ENCODE data around the gene GRIP2.

GRIP2 gene
- total RNA-seq, result 0 to 0.09 reads per million in 2 donors

GRCh38 chr3:14539742-14540491 lies at the start of gene GRIP2:
GRIP2 (minus strand) TSS chr3:14540342; CDS start chr3:14540308, 34 bp downstream.
- DNase-seq, result no peak

- no peak for DNase-seq
Observed at GRCh38 chr3:14588425-14589112, 48.4 kb upstream of the GRIP2 start.

- DNase-seq, result no peak
Observed at GRCh38 chr3:14587740-14588360, 47.7 kb upstream of the GRIP2 start.

- no peak for DNase-seq
Observed at GRCh38 chr3:14586611-14587010, 46.5 kb upstream of the GRIP2 start.

- DNase-seq, result no peak
Observed at GRCh38 chr3:14583548-14584091, 43.5 kb upstream of the GRIP2 start.

GRCh38 chr3:14582045-14582410 lies 41.9 kb upstream of the GRIP2 start:
- no peak for DNase-seq

GRCh38 chr3:14581334-14582044 lies 41.3 kb upstream of the GRIP2 start:
- no peak for DNase-seq

GRCh38 chr3:14577897-14578296 lies 37.8 kb upstream of the GRIP2 start:
- no peak for DNase-seq

GRCh38 chr3:14576163-14576562 lies 36.0 kb upstream of the GRIP2 start:
- DNase-seq, result no peak

- DNase-seq, result no peak
Observed at GRCh38 chr3:14574183-14574582, 34.0 kb upstream of the GRIP2 start.

GRCh38 chr3:14573706-14574105 lies 33.6 kb upstream of the GRIP2 start:
- no peak for DNase-seq

GRCh38 chr3:14570864-14571263 lies 30.7 kb upstream of the GRIP2 start:
- no peak for DNase-seq

GRCh38 chr3:14570089-14570488 lies 29.9 kb upstream of the GRIP2 start:
- DNase-seq, result no peak

GRCh38 chr3:14569474-14570000 lies 29.4 kb upstream of the GRIP2 start:
- DNase-seq, result no peak

GRCh38 chr3:14568269-14568668 lies 28.1 kb upstream of the GRIP2 start:
- no peak for DNase-seq

- no peak for DNase-seq
Observed at GRCh38 chr3:14566812-14567211, 26.7 kb upstream of the GRIP2 start.

- DNase-seq, result no peak
Observed at GRCh38 chr3:14565868-14566588, 25.9 kb upstream of the GRIP2 start.

GRCh38 chr3:14564741-14565140 lies 24.6 kb upstream of the GRIP2 start:
- no peak for DNase-seq

- DNase-seq, result no peak
Observed at GRCh38 chr3:14563946-14564539, 23.9 kb upstream of the GRIP2 start.

- DNase-seq, result no peak
Observed at GRCh38 chr3:14562121-14562890, 22.2 kb upstream of the GRIP2 start.
